Measurements from ENCODE around the gene C11orf24.

Gene C11orf24

DNA sequence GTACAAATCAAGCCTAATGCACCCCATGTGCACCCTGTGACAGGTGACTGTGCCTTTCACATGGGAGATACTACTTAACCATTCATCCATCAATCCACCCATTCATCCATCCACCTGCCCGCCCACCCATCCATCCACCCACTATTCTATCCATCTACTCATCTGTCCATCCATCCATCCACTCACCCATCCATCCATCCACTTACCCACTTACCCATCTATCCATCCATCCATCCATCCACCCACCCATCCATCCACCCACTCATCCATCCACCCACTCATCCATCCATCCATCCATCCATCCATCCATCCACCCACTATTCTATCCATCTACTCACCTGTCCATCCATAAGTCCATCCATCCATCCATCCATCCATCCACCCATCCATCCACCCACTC lies 7.5 kb downstream of the C11orf24 start:
- H4K8ac ChIP-seq (ENCODE audit: low read length) = no peak overlapping the region
- H3K4me3 ChIP-seq (ENCODE audit: insufficient read depth in 1 of 2, low read depth in 1 of 2, low read length in 2 of 2) = no peak overlapping the region
- H3K4me1 ChIP-seq (ENCODE audit: control insufficient read depth, insufficient read depth, low read depth, low read length) = peaks cover 3% of the 10 kb centered on the region
- no peak overlapping the region for H3K14ac ChIP-seq (ENCODE audit: low read length in 2 of 2)
- H2BK15ac ChIP-seq (ENCODE audit: low read depth, poor library complexity, severe bottlenecking) = no peak overlapping the region
- H3K79me1 ChIP-seq (replicated peaks; ENCODE audit: low read length, poor library complexity, severe bottlenecking) = peaks cover 26% of the 10 kb centered on the region
- no peak overlapping the region for H2AK5ac ChIP-seq (ENCODE audit: low read length, severe bottlenecking)
- no peak overlapping the region for H3K4me2 ChIP-seq (ENCODE audit: low read length, poor library complexity, severe bottlenecking)
- no peak overlapping the region for H3K9ac ChIP-seq (ENCODE audit: low read length)
- H4K91ac ChIP-seq (ENCODE audit: low read length) = no peak overlapping the region
- H3K27ac ChIP-seq (ENCODE audit: low read length, poor library complexity, severe bottlenecking) = no peak overlapping the region
- H3K36me3 ChIP-seq (ENCODE audit: control insufficient read depth in 1 of 2, insufficient read depth in 2 of 2, low read depth in 1 of 2, low read length in 2 of 2) = peaks cover 77% of the 10 kb centered on the region in 2 experiments
- H3K18ac ChIP-seq (ENCODE audit: low read depth in 1 of 2, low read length in 2 of 2) = no peak overlapping the region
- H3K23ac ChIP-seq (ENCODE audit: low read length in 2 of 2) = no peak overlapping the region
- no peaks in the 10 kb centered on the region for H3K27me3 ChIP-seq (ENCODE audit: control insufficient read depth in 1 of 2, insufficient read depth in 1 of 2, low read length in 2 of 2)
- DNase-seq = no peak
- H2BK120ac ChIP-seq (ENCODE audit: low read depth, low read length) = no peak overlapping the region
- no peak overlapping the region for H2AFZ ChIP-seq (ENCODE audit: low read depth, low read length)
- H3K9me3 ChIP-seq (ENCODE audit: control insufficient read depth, low read length) = no peaks in the 10 kb centered on the region
- WGBS = 100% methylated on average over 1 of the region's 1 CpG
- H3K4ac ChIP-seq (ENCODE audit: low read depth in 1 of 2, low read length in 2 of 2) = no peak overlapping the region
- no peak overlapping the region for H2BK12ac ChIP-seq (ENCODE audit: low read length in 2 of 2)
- no peak overlapping the region for H2BK5ac ChIP-seq (ENCODE audit: low read depth, low read length, poor library complexity, severe bottlenecking)

- H4K91ac ChIP-seq (ENCODE audit: low read length) = no peak overlapping the region
- DNase-seq = no peak
- no peak overlapping the region for H3K4me2 ChIP-seq (ENCODE audit: low read length, poor library complexity, severe bottlenecking)
- no peak overlapping the region for H3K4me3 ChIP-seq (ENCODE audit: insufficient read depth in 1 of 2, low read depth in 1 of 2, low read length in 2 of 2)
- no peak overlapping the region for H3K4ac ChIP-seq (ENCODE audit: low read depth in 1 of 2, low read length in 2 of 2)
- no peak overlapping the region for H3K18ac ChIP-seq (ENCODE audit: low read depth in 1 of 2, low read length in 2 of 2)
- no peak overlapping the region for H3K27ac ChIP-seq (ENCODE audit: low read length, poor library complexity, severe bottlenecking)
- 97% methylated on average over 13 of the region's 13 CpGs for WGBS
- no peak overlapping the region for H3K14ac ChIP-seq (ENCODE audit: low read length in 2 of 2)
- H2BK5ac ChIP-seq (ENCODE audit: low read depth, low read length, poor library complexity, severe bottlenecking) = no peak overlapping the region
- no peak overlapping the region for H4K8ac ChIP-seq (ENCODE audit: low read length)
- no peak overlapping the region for H3K9ac ChIP-seq (ENCODE audit: low read length)
- H3K79me1 ChIP-seq (replicated peaks; ENCODE audit: low read length, poor library complexity, severe bottlenecking) = peaks cover 26% of the 10 kb centered on the region
- no peaks in the 10 kb centered on the region for H3K27me3 ChIP-seq (ENCODE audit: control insufficient read depth in 1 of 2, insufficient read depth in 1 of 2, low read length in 2 of 2)
- H2BK120ac ChIP-seq (ENCODE audit: low read depth, low read length) = no peak overlapping the region
- peaks cover 3% of the 10 kb centered on the region for H3K4me1 ChIP-seq (ENCODE audit: control insufficient read depth, insufficient read depth, low read depth, low read length)
- H2BK12ac ChIP-seq (ENCODE audit: low read length in 2 of 2) = no peak overlapping the region
- peaks cover 76 to 77% of the 10 kb centered on the region in 2 experiments for H3K36me3 ChIP-seq (ENCODE audit: control insufficient read depth in 1 of 2, insufficient read depth in 2 of 2, low read depth in 1 of 2, low read length in 2 of 2)
- no peak overlapping the region for H3K23ac ChIP-seq (ENCODE audit: low read length in 2 of 2)
- no peaks in the 10 kb centered on the region for H3K9me3 ChIP-seq (ENCODE audit: control insufficient read depth, low read length)
- no peak overlapping the region for H2AK5ac ChIP-seq (ENCODE audit: low read length, severe bottlenecking)
- H2BK15ac ChIP-seq (ENCODE audit: low read depth, poor library complexity, severe bottlenecking) = no peak overlapping the region
- no peak overlapping the region for H2AFZ ChIP-seq (ENCODE audit: low read depth, low read length)
These were observed 8.2 kb downstream of the C11orf24 start for GRCh38 chr11:68263444-68264035.

DNA sequence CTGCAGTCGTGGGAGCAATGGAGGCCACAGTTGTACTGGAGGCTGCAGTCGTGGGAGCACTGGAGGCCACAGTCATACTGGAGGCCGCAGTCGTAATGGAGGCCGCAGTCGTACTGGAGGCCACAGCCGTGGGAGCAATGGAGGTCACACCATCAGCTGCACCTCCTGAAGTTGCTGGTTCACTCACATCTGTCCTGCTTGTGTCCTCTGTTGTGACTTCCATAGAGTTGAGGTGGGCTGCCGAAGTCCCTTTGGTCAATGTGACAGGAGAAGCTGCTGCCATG lies 9.3 kb downstream of the C11orf24 start:
- no peak overlapping the region for H3K4me2 ChIP-seq (ENCODE audit: low read length, poor library complexity, severe bottlenecking)
- H3K4me1 ChIP-seq (ENCODE audit: control insufficient read depth, insufficient read depth, low read depth, low read length) = peaks cover 4% of the 10 kb centered on the region
- DNase-seq = no peak
- H4K8ac ChIP-seq (ENCODE audit: low read length) = no peak overlapping the region
- no peak overlapping the region for H3K4me3 ChIP-seq (ENCODE audit: insufficient read depth in 1 of 2, low read depth in 1 of 2, low read length in 2 of 2)
- no peak overlapping the region for H2BK5ac ChIP-seq (ENCODE audit: low read depth, low read length, poor library complexity, severe bottlenecking)
- peaks cover 26% of the 10 kb centered on the region for H3K79me1 ChIP-seq (replicated peaks; ENCODE audit: low read length, poor library complexity, severe bottlenecking)
- no peak overlapping the region for H2BK12ac ChIP-seq (ENCODE audit: low read length in 2 of 2)
- no peak overlapping the region for H2BK15ac ChIP-seq (ENCODE audit: low read depth, poor library complexity, severe bottlenecking)
- H3K18ac ChIP-seq (ENCODE audit: low read depth in 1 of 2, low read length in 2 of 2) = no peak overlapping the region
- H2AK5ac ChIP-seq (ENCODE audit: low read length, severe bottlenecking) = no peak overlapping the region
- H2BK120ac ChIP-seq (ENCODE audit: low read depth, low read length) = no peak overlapping the region
- no peak overlapping the region for H2AFZ ChIP-seq (ENCODE audit: low read depth, low read length)
- no peaks in the 10 kb centered on the region for H3K27me3 ChIP-seq (ENCODE audit: control insufficient read depth in 1 of 2, insufficient read depth in 1 of 2, low read length in 2 of 2)
- H3K14ac ChIP-seq (ENCODE audit: low read length in 2 of 2) = no peak overlapping the region
- no peak overlapping the region for H3K27ac ChIP-seq (ENCODE audit: low read length, poor library complexity, severe bottlenecking)
- no peaks in the 10 kb centered on the region for H3K9me3 ChIP-seq (ENCODE audit: control insufficient read depth, low read length)
- WGBS = 96% methylated on average over 8 of the region's 8 CpGs
- H3K36me3 ChIP-seq (ENCODE audit: control insufficient read depth in 1 of 2, insufficient read depth in 2 of 2, low read depth in 1 of 2, low read length in 2 of 2) = peaks cover 69 to 71% of the 10 kb centered on the region in 2 experiments
- no peak overlapping the region for H4K91ac ChIP-seq (ENCODE audit: low read length)
- no peak overlapping the region for H3K9ac ChIP-seq (ENCODE audit: low read length)
- no peak overlapping the region for H3K4ac ChIP-seq (ENCODE audit: low read depth in 1 of 2, low read length in 2 of 2)
- H3K23ac ChIP-seq (ENCODE audit: low read length in 2 of 2) = no peak overlapping the region

- Histone ChIP-seq H3K9ac (ENCODE audit: low read length) (no peak overlapping the region), H3K79me1 (replicated peaks; ENCODE audit: low read length, poor library complexity, severe bottlenecking) (peaks cover 21% of the 10 kb centered on the region), H2BK12ac (ENCODE audit: low read length in 2 of 2) (no peak overlapping the region), H3K4me2 (ENCODE audit: low read length, poor library complexity, severe bottlenecking) (no peak overlapping the region), H3K27me3 (ENCODE audit: control insufficient read depth in 1 of 2, insufficient read depth in 1 of 2, low read length in 2 of 2) (no peaks in the 10 kb centered on the region), H3K36me3 (ENCODE audit: control insufficient read depth in 1 of 2, insufficient read depth in 2 of 2, low read depth in 1 of 2, low read length in 2 of 2) (peaks cover 64 to 65% of the 10 kb centered on the region in 2 experiments), H3K27ac (ENCODE audit: low read length, poor library complexity, severe bottlenecking) (no peak overlapping the region), H4K91ac (ENCODE audit: low read length) (no peak overlapping the region), H2BK5ac (ENCODE audit: low read depth, low read length, poor library complexity, severe bottlenecking) (no peak overlapping the region), H2BK120ac (ENCODE audit: low read depth, low read length) (no peak overlapping the region), H3K4me1 (ENCODE audit: control insufficient read depth, insufficient read depth, low read depth, low read length) (peaks cover 5% of the 10 kb centered on the region), H4K8ac (ENCODE audit: low read length) (no peak overlapping the region), H3K23ac (ENCODE audit: low read length in 2 of 2) (no peak overlapping the region), H3K4me3 (ENCODE audit: insufficient read depth in 1 of 2, low read depth in 1 of 2, low read length in 2 of 2) (no peak overlapping the region), H3K9me3 (ENCODE audit: control insufficient read depth, low read length) (no peaks in the 10 kb centered on the region), H3K14ac (ENCODE audit: low read length in 2 of 2) (no peak overlapping the region), H2AFZ (ENCODE audit: low read depth, low read length) (no peak overlapping the region), H3K4ac (ENCODE audit: low read depth in 1 of 2, low read length in 2 of 2) (no peak overlapping the region), H2BK15ac (ENCODE audit: low read depth, poor library complexity, severe bottlenecking) (no peak overlapping the region), H3K18ac (ENCODE audit: low read depth in 1 of 2, low read length in 2 of 2) (no peak overlapping the region), H2AK5ac (ENCODE audit: low read length, severe bottlenecking) (no peak overlapping the region)
- WGBS = 95% methylated on average over 24 of the region's 24 CpGs
- no peak for DNase-seq
These were observed 9.8 kb downstream of the C11orf24 start for GRCh38 chr11:68261749-68262543.
